Prostate gland (tissue), 2 donors: ENCODE measurements around the gene DERL3.

Experiments
- CTCF ChIP-seq, 4 experiments: fragments of 200-600 bp in 2 of 4; fragments of 450-650 bp in 2 of 4; sonication (generic) in 2 of 4; IDR thresholded peaks; 1 replicate in 3 of 4; 2 replicates in 1 of 4; pipeline ENCODE4 v1.5.1; 2016 to 2019; ENCODE audit warnings: antibody characterized with exemption in 4 of 4, mild to moderate bottlenecking in 2 of 4, moderate library complexity in 2 of 4
- POLR2A ChIP-seq: fragments of 450-650 bp; IDR thresholded peaks from one replicate; pipeline ENCODE4 v1.6.1; 2016; ENCODE audit warnings: antibody characterized with exemption, mild to moderate bottlenecking
- POLR2AphosphoS5 ChIP-seq: sonication (generic); formaldehyde crosslinking; IDR thresholded peaks from one replicate; pipeline ENCODE4 v1.6.1; 2017; ENCODE audit warnings: antibody characterized with exemption

GRCh38 chr22:23796461-23796860 is 42.3 kb downstream of the DERL3 start:
- TF ChIP-seq POLR2A (no peak), CTCF (IDR thresholded peaks at IDR 0.05) (no peak), POLR2AphosphoS5 (no peak)
